ENCODE measurements around the gene FAM114A2. TPM values are rescaled to one million over a fixed set of nuclear protein-coding genes. Genes with fewer than 3 reads are reported as not detected.
A peak's percentile ranks its signal among the peaks of the same experiment; 100 is the strongest.
"Not testable (repeated sequence)": the region's sequence is repeated elsewhere in the genome, so short reads cannot be mapped to it uniquely, and the experiment has no call there.

Gene FAM114A2
- polyA plus RNA-seq (ENCODE audit: insufficient read length), result 35.2 TPM
- long read RNA-seq, donor 1, full-length matches to known transcripts, result 3 of 3 reads
- long read RNA-seq, donor 1, partial matches to known transcripts, result 0 of 3 reads
- long read RNA-seq, donor 1, other reads (novel, unspliced or antisense), result 0 of 3 reads
- long read RNA-seq, donor 2, full-length matches to known transcripts, result 8 of 8 reads
- long read RNA-seq, donor 2, partial matches to known transcripts, result 0 of 8 reads
- long read RNA-seq, donor 2, other reads (novel, unspliced or antisense), result 0 of 8 reads
- long read RNA-seq, donor 3, full-length matches to known transcripts, result 8 of 8 reads
- long read RNA-seq, donor 3, partial matches to known transcripts, result 0 of 8 reads
- long read RNA-seq, donor 3, other reads (novel, unspliced or antisense), result 0 of 8 reads
- long read RNA-seq, donor 4, result 0 reads
- long read RNA-seq, donor 5, full-length matches to known transcripts, result 8 of 8 reads
- long read RNA-seq, donor 5, partial matches to known transcripts, result 0 of 8 reads
- long read RNA-seq, donor 5, other reads (novel, unspliced or antisense), result 0 of 8 reads
- long read RNA-seq, donor 6, full-length matches to known transcripts, result 5 of 5 reads
- long read RNA-seq, donor 6, partial matches to known transcripts, result 0 of 5 reads
- long read RNA-seq, donor 6, other reads (novel, unspliced or antisense), result 0 of 5 reads
- long read RNA-seq, donor 7, full-length matches to known transcripts, result 2 of 2 reads
- long read RNA-seq, donor 7, partial matches to known transcripts, result 0 of 2 reads
- long read RNA-seq, donor 7, other reads (novel, unspliced or antisense), result 0 of 2 reads
- long read RNA-seq, donor 8, full-length matches to known transcripts, result 3 of 3 reads
- long read RNA-seq, donor 8, partial matches to known transcripts, result 0 of 3 reads
- long read RNA-seq, donor 8, other reads (novel, unspliced or antisense), result 0 of 3 reads

GRCh38 chr5:154038707-154039457, at the start of gene FAM114A2, which contains the start of gene MFAP3:
Gene FAM114A2, minus strand, starts transcription at chr5:154038910. Its CDS starts 3,957 bp downstream, at chr5:154034953.
Gene MFAP3, plus strand, starts transcription at chr5:154038967. Its CDS starts 10,756 bp downstream, at chr5:154049723.
- DNase-seq, result peak; percentile 78

- DNase-seq, result no peak
Measured at GRCh38 chr5:154087260-154087659, 48.5 kb upstream of the FAM114A2 start.

- no peak for DNase-seq
Measured at GRCh38 chr5:154086641-154087040, 47.9 kb upstream of the FAM114A2 start.

GRCh38 chr5:154086146-154086545, 47.4 kb upstream of the FAM114A2 start:
- DNase-seq, result no peak

- no peak for DNase-seq
Measured at GRCh38 chr5:154084062-154084639, 45.4 kb upstream of the FAM114A2 start.

GRCh38 chr5:154081246-154081645, 42.5 kb upstream of the FAM114A2 start:
- DNase-seq, result no peak

GRCh38 chr5:154078272-154078671, 39.6 kb upstream of the FAM114A2 start:
- no peak for DNase-seq

- DNase-seq, result no peak
Measured at GRCh38 chr5:154077696-154078095, 39.0 kb upstream of the FAM114A2 start.

GRCh38 chr5:154076240-154076922, 37.7 kb upstream of the FAM114A2 start:
- DNase-seq, result no peak

GRCh38 chr5:154072414-154073171, 33.9 kb upstream of the FAM114A2 start:
- peak; percentile 75 for DNase-seq

- DNase-seq, result no peak
Measured at GRCh38 chr5:154071799-154072413, 33.2 kb upstream of the FAM114A2 start.

- not testable (repeated sequence) for DNase-seq
Measured at GRCh38 chr5:154069854-154070253, 31.1 kb upstream of the FAM114A2 start.

- no peak for DNase-seq
Measured at GRCh38 chr5:154065971-154066370, 27.3 kb upstream of the FAM114A2 start.

- no peak for DNase-seq
Measured at GRCh38 chr5:154063372-154063771, 24.7 kb upstream of the FAM114A2 start.

- DNase-seq, result no peak
Measured at GRCh38 chr5:154060606-154061005, 21.9 kb upstream of the FAM114A2 start.

GRCh38 chr5:154059583-154059982, 20.9 kb upstream of the FAM114A2 start:
- no peak for DNase-seq

GRCh38 chr5:154059039-154059430, 20.3 kb upstream of the FAM114A2 start:
- no peak for DNase-seq

- DNase-seq, result no peak
Measured at GRCh38 chr5:154058055-154059038, 19.6 kb upstream of the FAM114A2 start.

Data from left kidney (tissue), 8 donors.